Astrocyte of the cerebellum (primary cell): Measurements from ENCODE around the gene WDR38.

Experiments used
- DNase-seq: peaks from one replicate; pipeline ENCODE4 v3.0.0-alpha.2; 2011; ENCODE audit warnings: low read depth
- H3K4me3 ChIP-seq: 2 replicates; pipeline ENCODE4 v1.5.1; 2011; ENCODE audit warnings: mild to moderate bottlenecking, low read depth, low read length, moderate library complexity
- CTCF ChIP-seq: IDR thresholded peaks from 2 replicates; pipeline ENCODE4 v1.5.1; 2012; ENCODE audit warnings: low read length, low read depth, moderate library complexity, mild to moderate bottlenecking; ENCODE audit errors: missing control alignments
- in situ Hi-C: cut with HindIII; loops from 2 replicates; pipeline ENCODE4 v1.10.0; 2017; ENCODE audit warnings: low sequenced_read_pairs

The WDR38 gene

GRCh38 chr9:124880501-124880900 lies 27.2 kb downstream of the WDR38 start:
- no peak overlapping the region for H3K4me3 ChIP-seq
- DNase-seq, result no peak
- in situ Hi-C loops, result no loop called here
- no peak for TF ChIP-seq CTCF

GRCh38 chr9:124881138-124881743 lies 28.0 kb downstream of the WDR38 start:
- H3K4me3 ChIP-seq, result no peak overlapping the region
- no peak for TF ChIP-seq CTCF
- in situ Hi-C loops, result no loop called here
- no peak for DNase-seq

- DNase-seq, result no peak
- no peak overlapping the region for H3K4me3 ChIP-seq
- in situ Hi-C loops, result no loop called here
- TF ChIP-seq CTCF, result no peak
Measured at GRCh38 chr9:124882231-124882630, 29.0 kb downstream of the WDR38 start.

- peak; percentile 55 for DNase-seq
- in situ Hi-C loops, result no loop called here
- no peak overlapping the region for H3K4me3 ChIP-seq
- TF ChIP-seq CTCF, result no peak
Measured at GRCh38 chr9:124884376-124884775, 31.1 kb downstream of the WDR38 start.

GRCh38 chr9:124885551-124885950 lies 32.3 kb downstream of the WDR38 start:
- no peak for TF ChIP-seq CTCF
- DNase-seq, result no peak
- in situ Hi-C loops, result no loop called here
- H3K4me3 ChIP-seq, result no peak overlapping the region

- TF ChIP-seq CTCF, result no peak
- no peak for DNase-seq
- H3K4me3 ChIP-seq, result no peak overlapping the region
- in situ Hi-C loops, result no loop called here
Measured at GRCh38 chr9:124886461-124886860, 33.2 kb downstream of the WDR38 start.
